GM12878 (cell line): Measurements from ENCODE around the gene POGLUT3. TPM values are rescaled to one million over a fixed set of nuclear protein-coding genes. Genes with fewer than 3 reads are reported as not detected.

Experiments used
- ATAC-seq: fragments of 200-7000 bp; cut with Tn5 transposase; 3 replicates; pipeline ENCODE4 v1.9.1; 2020; ENCODE audit warnings: mild to moderate bottlenecking, moderate library complexity
- BruUV-seq: library from RNA; stranded (reverse); fragments of 400-500 nt; replicated peaks from 2 replicates; lab custom pipeline; 2021; lab: Mats Ljungman, UMichigan
- CTCF ChIA-PET: fragments of 300-600 bp; sonication (Branson Sonifier 250); formaldehyde crosslinking; extraction: SDS; loops from one replicate; lab custom pipeline; 2021; ENCODE audit warnings: inconsistent platforms; lab: Yijun Ruan, JAX
- POLR2A ChIA-PET: fragments of 350-600 bp; formaldehyde crosslinking; extraction: SDS; loops from one replicate; lab custom pipeline; 2021; ENCODE audit warnings: inconsistent platforms; lab: Charles Lee
- RAD21 ChIA-PET: fragments of 300-600 bp; sonication (Branson Sonifier 250); formaldehyde crosslinking; loops from one replicate; lab custom pipeline; 2023; ENCODE audit warnings: antibody characterized with exemption; ENCODE audit not compliant: unreplicated experiment; lab: Charles Lee
- SMC1A ChIA-PET: fragments of 300-600 bp; sonication (Branson Sonifier 250); formaldehyde crosslinking; loops from one replicate; lab custom pipeline; 2023; ENCODE audit not compliant: unreplicated experiment, uncharacterized antibody; lab: Charles Lee
- DNase-seq: peaks from one replicate; pipeline ENCODE4 v3.0.0-alpha.2; 2011; ENCODE audit warnings: low read depth, low spot score
- FAIRE-seq: peaks from 3 replicates; lab custom pipeline; 2011; peaks lifted over from hg19 to GRCh38; lab: Jason Lieb, UNC
- H2AFZ ChIP-seq: 2 replicates; pipeline ENCODE4 v1.6.0; 2011; ENCODE audit warnings: low read depth, low read length, control low read depth; ENCODE audit not compliant: control insufficient read depth
- H3K27ac ChIP-seq: 2 replicates; pipeline ENCODE4 v1.5.1; 2011; ENCODE audit warnings: control low read depth; ENCODE audit not compliant: control insufficient read depth, insufficient read depth
- H3K27me3 ChIP-seq, 2 experiments: replicated peaks in 1 of 2; 2 replicates each; pipeline versions ENCODE4 v1.6.0 to v1.6.1; 2011; ENCODE audit warnings: low read length in 1 of 2; ENCODE audit not compliant: control insufficient read depth in 2 of 2, insufficient read depth in 2 of 2
- H3K36me3 ChIP-seq, 2 experiments: 2 replicates each; pipeline ENCODE4 v1.5.1; 2011; ENCODE audit warnings: low read length in 1 of 2; ENCODE audit not compliant: control insufficient read depth in 2 of 2, insufficient read depth in 2 of 2
- H3K4me1 ChIP-seq: 2 replicates; pipeline ENCODE4 v1.6.1; 2011; ENCODE audit warnings: mild to moderate bottlenecking, low read length, moderate library complexity, mixed read lengths; ENCODE audit not compliant: control insufficient read depth, insufficient read depth
- H3K4me2 ChIP-seq: 2 replicates; pipeline ENCODE4 v1.6.0; 2011; ENCODE audit warnings: control low read depth; ENCODE audit not compliant: control insufficient read depth, insufficient read depth
- H3K4me3 ChIP-seq: fragments of 200-600 bp; sonication (generic); 2 replicates; pipeline ENCODE4 v1.5.1; 2016
- H3K79me2 ChIP-seq: 2 replicates; pipeline ENCODE4 v1.6.0; 2011; ENCODE audit warnings: low read length; ENCODE audit not compliant: control insufficient read depth, insufficient read depth
- H3K9ac ChIP-seq: 2 replicates; pipeline ENCODE4 v1.8.0; 2011; ENCODE audit warnings: low read length, control low read depth, mixed read lengths; ENCODE audit not compliant: control insufficient read depth, insufficient read depth
- H3K9me3 ChIP-seq: replicated peaks from 3 replicates; pipeline ENCODE4 v1.5.1; 2011; ENCODE audit warnings: mild to moderate bottlenecking, low read length; ENCODE audit not compliant: control insufficient read depth, insufficient read depth
- H4K20me1 ChIP-seq: 2 replicates; pipeline ENCODE4 v1.6.0; 2011; ENCODE audit not compliant: control insufficient read depth, insufficient read depth
- CREB1 ChIP-seq: IDR thresholded peaks from 2 replicates; pipeline ENCODE4 v1.6.1; 2012; ENCODE audit warnings: low read depth, mild to moderate bottlenecking, inconsistent platforms
- CREM ChIP-seq: IDR thresholded peaks from 2 replicates; pipeline ENCODE4 v1.6.1; 2014; ENCODE audit warnings: antibody characterized with exemption, low read depth
- FOXK2 ChIP-seq: fragments of 450-650 bp; IDR thresholded peaks from 2 replicates; pipeline ENCODE4 v1.6.1; 2017; ENCODE audit warnings: mild to moderate bottlenecking, moderate library complexity
- GATAD2B ChIP-seq: fragments of 450-650 bp; conservative IDR thresholded peaks from 2 replicates; pipeline ENCODE4 v1.6.1; 2017; ENCODE audit warnings: low read depth, mild to moderate bottlenecking, moderate library complexity
- NFYB ChIP-seq: IDR thresholded peaks from 2 replicates; pipeline ENCODE4 v1.6.1; 2011; ENCODE audit warnings: low read depth, mild to moderate bottlenecking, low read length, improper control_type of control experiment, moderate library complexity; ENCODE audit not compliant: insufficient read depth
- RCOR1 ChIP-seq: conservative IDR thresholded peaks from 2 replicates; pipeline ENCODE4 v1.6.1; 2012; ENCODE audit warnings: low read depth, low read length, improper control_type of control experiment
- SMC3 ChIP-seq: IDR thresholded peaks from 2 replicates; pipeline ENCODE4 v1.6.1; 2011; ENCODE audit warnings: low read length, improper control_type of control experiment, borderline replicate concordance
- SUPT20H ChIP-seq: IDR thresholded peaks from 2 replicates; pipeline ENCODE4 v1.6.1; 2011; ENCODE audit warnings: low read depth, mild to moderate bottlenecking, low read length, moderate library complexity, borderline replicate concordance; ENCODE audit not compliant: control insufficient read depth
- TAF1 ChIP-seq: IDR thresholded peaks from 2 replicates; pipeline ENCODE4 v1.6.1; 2011; ENCODE audit warnings: mild to moderate bottlenecking, low read depth, low read length, borderline replicate concordance
- TARDBP ChIP-seq: IDR thresholded peaks from 2 replicates; pipeline ENCODE4 v1.6.1; 2016; ENCODE audit warnings: borderline replicate concordance
- YBX1 ChIP-seq: fragments of 450-650 bp; IDR thresholded peaks from 2 replicates; pipeline ENCODE4 v1.6.1; 2016; ENCODE audit warnings: antibody characterized with exemption
- WGBS: methylation state at CpG from one replicate; pipeline ENCODE4 v1.1.6; 2016; ENCODE audit warnings: low lambda C conversion rate; ENCODE audit not compliant: insufficient replicate concordance, insufficient coverage; ENCODE audit errors: missing lambda C conversion rate; 5-methylcytosine and 5-hydroxymethylcytosine counted together
- in situ Hi-C: fragments of 300-500 bp; cut with MboI; formaldehyde crosslinking; loops from 9 replicates; pipeline ENCODE4 v1.14.3; 2018; ENCODE audit warnings: mixed read lengths
- intact Hi-C: fragments of 100-400 bp; cut with micrococcal nuclease; formaldehyde crosslinking; loops from one replicate; pipeline ENCODE4 v1.14.2; 2022; ENCODE audit not compliant: unreplicated experiment
- polyA plus RNA-seq, 11 experiments: library from polyadenylated mRNA; depleted of rRNA in 4 of 11; unstranded in 6 of 11; stranded (reverse) in 5 of 11; fragments of >200 nt; fragmentation: Nextera tagmentation in 4 of 11; fragmentation: Illumina TruSeq in 1 of 11; extraction: Ambion mirVana in 4 of 11; extraction: Trizol in 1 of 11; gene quantifications; 1 replicate in 1 of 11; 2 replicates in 10 of 11; pipeline versions ENCODE4 v1.2.1 to v1.2.3, GENCODE V29; 2011 to 2016; ENCODE audit warnings: inconsistent platforms in 2 of 11, missing spikeins in 2 of 11, low read depth in 1 of 11
- total RNA-seq, 4 experiments: library from RNA; depleted of rRNA in 3 of 4; stranded (reverse); fragments of >200 nt in 3 of 4; fragmentation: Illumina TruSeq in 1 of 4; extraction: Trizol in 1 of 4; gene quantifications; 2 replicates each; pipeline versions ENCODE4 v1.2.1 to v1.2.3, GENCODE V29; 2013 to 2021
- TF ChIP-seq, protein P1 (sequence below): fragments of 450-650 bp; conservative IDR thresholded peaks from 2 replicates; pipeline ENCODE4 v1.6.1; 2017; ENCODE audit warnings: mild to moderate bottlenecking, moderate library complexity
- TF ChIP-seq, protein P2 (sequence below): fragments of 450-650 bp; IDR thresholded peaks from 2 replicates; pipeline ENCODE4 v1.6.1; 2017; ENCODE audit warnings: antibody characterized with exemption, mild to moderate bottlenecking, moderate library complexity
- TF ChIP-seq, protein P3 (sequence below): fragments of 450-650 bp; IDR thresholded peaks from 2 replicates; pipeline ENCODE4 v1.6.1; 2017; ENCODE audit warnings: mild to moderate bottlenecking, moderate library complexity
- TF ChIP-seq, protein P4 (sequence below): fragments of 450-650 bp; IDR thresholded peaks from 2 replicates; pipeline ENCODE4 v1.6.1; 2014; ENCODE audit warnings: mild to moderate bottlenecking

Gene POGLUT3
- total and polyA plus RNA-seq, 10 of the 15 experiments (the other 5 are each of a cell fraction or from before 2014, with no cell fraction given): 3.7 to 21.5 (median 12.9) TPM

DNA sequence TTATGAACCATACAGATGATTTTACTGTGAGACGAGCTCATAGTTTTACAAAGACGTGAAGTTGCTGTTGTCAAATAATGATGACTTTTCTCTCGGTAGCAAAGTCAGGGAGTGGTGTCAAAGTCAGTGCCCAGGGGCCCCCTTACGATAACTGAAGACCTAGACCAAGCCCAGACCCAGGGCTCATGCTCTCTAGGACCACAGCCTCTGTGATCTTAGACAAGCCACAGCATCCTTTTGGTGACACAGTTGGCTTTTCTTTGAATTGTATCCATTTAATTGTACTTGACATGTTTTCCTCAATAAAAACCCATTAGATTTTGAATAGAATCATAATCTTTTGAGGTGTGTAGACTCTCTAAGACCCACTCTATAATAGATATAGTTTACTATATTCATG lies 17.9 kb upstream of the POGLUT3 start:
- DNase-seq (no peak), FAIRE-seq (no peak), ATAC-seq (no peak)
- ChIA-PET CTCF (no interaction called here), RAD21 (no interaction called here), SMC1A (interaction anchor here (0.5 to 1.2 kb wide), 2 partner anchors 9 to 418 kb away, joined by 3 read pairs; no protein-coding TSS in a partner anchor), POLR2A (interaction anchor here (0.6 to 0.7 kb wide), 3 partner anchors 18 to 702 kb away, joined by 3 to 8 read pairs (median 3); no protein-coding TSS in a partner anchor)
- Histone ChIP-seq H3K9me3 (no peaks in the 10 kb centered on the region), H3K27ac (no peak overlapping the region), H3K4me1 (no peaks in the 10 kb centered on the region), H3K79me2 (no peaks in the 10 kb centered on the region), H3K4me2 (no peak overlapping the region), H3K9ac (no peak overlapping the region), H2AFZ (no peak overlapping the region), H3K36me3 (peaks cover 0 to 6% of the 10 kb centered on the region in 2 experiments; a peak in 1 of 4 replicates), H4K20me1 (no peaks in the 10 kb centered on the region), H3K4me3 (no peak overlapping the region), H3K27me3 (no peaks in the 10 kb centered on the region)
- in situ Hi-C loops: no loop called here
- WGBS: 99% methylated on average over 4 of the region's 4 CpGs
- intact Hi-C loops: no loop called here
- BruUV-seq: no TSS peak
- TF ChIP-seq CREB1 (no peak), NFYB (no peak), TAF1 (no peak), TARDBP (no peak), CREM (no peak), SMC3 (no peak), RCOR1 (no peak), FOXK2 (no peak), GATAD2B (no peak), YBX1 (no peak), SUPT20H (no peak)
- TF ChIP-seq, protein P1, sequence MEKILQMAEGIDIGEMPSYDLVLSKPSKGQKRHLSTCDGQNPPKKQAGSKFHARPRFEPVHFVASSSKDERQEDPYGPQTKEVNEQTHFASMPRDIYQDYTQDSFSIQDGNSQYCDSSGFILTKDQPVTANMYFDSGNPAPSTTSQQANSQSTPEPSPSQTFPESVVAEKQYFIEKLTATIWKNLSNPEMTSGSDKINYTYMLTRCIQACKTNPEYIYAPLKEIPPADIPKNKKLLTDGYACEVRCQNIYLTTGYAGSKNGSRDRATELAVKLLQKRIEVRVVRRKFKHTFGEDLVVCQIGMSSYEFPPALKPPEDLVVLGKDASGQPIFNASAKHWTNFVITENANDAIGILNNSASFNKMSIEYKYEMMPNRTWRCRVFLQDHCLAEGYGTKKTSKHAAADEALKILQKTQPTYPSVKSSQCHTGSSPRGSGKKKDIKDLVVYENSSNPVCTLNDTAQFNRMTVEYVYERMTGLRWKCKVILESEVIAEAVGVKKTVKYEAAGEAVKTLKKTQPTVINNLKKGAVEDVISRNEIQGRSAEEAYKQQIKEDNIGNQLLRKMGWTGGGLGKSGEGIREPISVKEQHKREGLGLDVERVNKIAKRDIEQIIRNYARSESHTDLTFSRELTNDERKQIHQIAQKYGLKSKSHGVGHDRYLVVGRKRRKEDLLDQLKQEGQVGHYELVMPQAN: no peak
- TF ChIP-seq, protein P2, sequence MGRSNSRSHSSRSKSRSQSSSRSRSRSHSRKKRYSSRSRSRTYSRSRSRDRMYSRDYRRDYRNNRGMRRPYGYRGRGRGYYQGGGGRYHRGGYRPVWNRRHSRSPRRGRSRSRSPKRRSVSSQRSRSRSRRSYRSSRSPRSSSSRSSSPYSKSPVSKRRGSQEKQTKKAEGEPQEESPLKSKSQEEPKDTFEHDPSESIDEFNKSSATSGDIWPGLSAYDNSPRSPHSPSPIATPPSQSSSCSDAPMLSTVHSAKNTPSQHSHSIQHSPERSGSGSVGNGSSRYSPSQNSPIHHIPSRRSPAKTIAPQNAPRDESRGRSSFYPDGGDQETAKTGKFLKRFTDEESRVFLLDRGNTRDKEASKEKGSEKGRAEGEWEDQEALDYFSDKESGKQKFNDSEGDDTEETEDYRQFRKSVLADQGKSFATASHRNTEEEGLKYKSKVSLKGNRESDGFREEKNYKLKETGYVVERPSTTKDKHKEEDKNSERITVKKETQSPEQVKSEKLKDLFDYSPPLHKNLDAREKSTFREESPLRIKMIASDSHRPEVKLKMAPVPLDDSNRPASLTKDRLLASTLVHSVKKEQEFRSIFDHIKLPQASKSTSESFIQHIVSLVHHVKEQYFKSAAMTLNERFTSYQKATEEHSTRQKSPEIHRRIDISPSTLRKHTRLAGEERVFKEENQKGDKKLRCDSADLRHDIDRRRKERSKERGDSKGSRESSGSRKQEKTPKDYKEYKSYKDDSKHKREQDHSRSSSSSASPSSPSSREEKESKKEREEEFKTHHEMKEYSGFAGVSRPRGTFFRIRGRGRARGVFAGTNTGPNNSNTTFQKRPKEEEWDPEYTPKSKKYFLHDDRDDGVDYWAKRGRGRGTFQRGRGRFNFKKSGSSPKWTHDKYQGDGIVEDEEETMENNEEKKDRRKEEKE: no peak
- TF ChIP-seq, protein P3, sequence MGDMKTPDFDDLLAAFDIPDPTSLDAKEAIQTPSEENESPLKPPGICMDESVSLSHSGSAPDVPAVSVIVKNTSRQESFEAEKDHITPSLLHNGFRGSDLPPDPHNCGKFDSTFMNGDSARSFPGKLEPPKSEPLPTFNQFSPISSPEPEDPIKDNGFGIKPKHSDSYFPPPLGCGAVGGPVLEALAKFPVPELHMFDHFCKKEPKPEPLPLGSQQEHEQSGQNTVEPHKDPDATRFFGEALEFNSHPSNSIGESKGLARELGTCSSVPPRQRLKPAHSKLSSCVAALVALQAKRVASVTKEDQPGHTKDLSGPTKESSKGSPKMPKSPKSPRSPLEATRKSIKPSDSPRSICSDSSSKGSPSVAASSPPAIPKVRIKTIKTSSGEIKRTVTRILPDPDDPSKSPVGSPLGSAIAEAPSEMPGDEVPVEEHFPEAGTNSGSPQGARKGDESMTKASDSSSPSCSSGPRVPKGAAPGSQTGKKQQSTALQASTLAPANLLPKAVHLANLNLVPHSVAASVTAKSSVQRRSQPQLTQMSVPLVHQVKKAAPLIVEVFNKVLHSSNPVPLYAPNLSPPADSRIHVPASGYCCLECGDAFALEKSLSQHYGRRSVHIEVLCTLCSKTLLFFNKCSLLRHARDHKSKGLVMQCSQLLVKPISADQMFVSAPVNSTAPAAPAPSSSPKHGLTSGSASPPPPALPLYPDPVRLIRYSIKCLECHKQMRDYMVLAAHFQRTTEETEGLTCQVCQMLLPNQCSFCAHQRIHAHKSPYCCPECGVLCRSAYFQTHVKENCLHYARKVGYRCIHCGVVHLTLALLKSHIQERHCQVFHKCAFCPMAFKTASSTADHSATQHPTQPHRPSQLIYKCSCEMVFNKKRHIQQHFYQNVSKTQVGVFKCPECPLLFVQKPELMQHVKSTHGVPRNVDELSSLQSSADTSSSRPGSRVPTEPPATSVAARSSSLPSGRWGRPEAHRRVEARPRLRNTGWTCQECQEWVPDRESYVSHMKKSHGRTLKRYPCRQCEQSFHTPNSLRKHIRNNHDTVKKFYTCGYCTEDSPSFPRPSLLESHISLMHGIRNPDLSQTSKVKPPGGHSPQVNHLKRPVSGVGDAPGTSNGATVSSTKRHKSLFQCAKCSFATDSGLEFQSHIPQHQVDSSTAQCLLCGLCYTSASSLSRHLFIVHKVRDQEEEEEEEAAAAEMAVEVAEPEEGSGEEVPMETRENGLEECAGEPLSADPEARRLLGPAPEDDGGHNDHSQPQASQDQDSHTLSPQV: no peak
- TF ChIP-seq, protein P4, sequence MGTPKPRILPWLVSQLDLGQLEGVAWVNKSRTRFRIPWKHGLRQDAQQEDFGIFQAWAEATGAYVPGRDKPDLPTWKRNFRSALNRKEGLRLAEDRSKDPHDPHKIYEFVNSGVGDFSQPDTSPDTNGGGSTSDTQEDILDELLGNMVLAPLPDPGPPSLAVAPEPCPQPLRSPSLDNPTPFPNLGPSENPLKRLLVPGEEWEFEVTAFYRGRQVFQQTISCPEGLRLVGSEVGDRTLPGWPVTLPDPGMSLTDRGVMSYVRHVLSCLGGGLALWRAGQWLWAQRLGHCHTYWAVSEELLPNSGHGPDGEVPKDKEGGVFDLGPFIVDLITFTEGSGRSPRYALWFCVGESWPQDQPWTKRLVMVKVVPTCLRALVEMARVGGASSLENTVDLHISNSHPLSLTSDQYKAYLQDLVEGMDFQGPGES: no peak
